ENCODE measurements around the gene MVB12A.

DNA sequence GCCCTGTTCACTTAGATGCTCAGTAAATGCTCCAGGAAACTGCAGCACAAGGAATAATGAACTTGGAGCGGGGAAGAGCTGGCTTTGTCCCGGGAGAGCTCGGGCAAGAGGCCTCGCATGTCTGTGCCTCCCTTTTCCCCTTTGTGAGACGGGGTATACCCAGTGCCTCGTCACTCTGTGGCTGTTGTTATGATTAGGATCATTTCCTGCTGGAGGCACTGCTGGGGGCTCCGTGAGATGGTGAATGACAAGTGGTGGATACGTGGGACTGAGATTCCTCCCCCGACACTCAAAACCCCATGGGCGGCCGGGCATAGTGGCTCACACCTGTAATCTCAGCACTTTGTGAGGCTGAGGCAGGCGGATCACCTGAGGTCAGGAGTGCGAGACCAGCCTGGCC, 41.6 kb upstream of the MVB12A start:
- TF ChIP-seq, protein P1, sequence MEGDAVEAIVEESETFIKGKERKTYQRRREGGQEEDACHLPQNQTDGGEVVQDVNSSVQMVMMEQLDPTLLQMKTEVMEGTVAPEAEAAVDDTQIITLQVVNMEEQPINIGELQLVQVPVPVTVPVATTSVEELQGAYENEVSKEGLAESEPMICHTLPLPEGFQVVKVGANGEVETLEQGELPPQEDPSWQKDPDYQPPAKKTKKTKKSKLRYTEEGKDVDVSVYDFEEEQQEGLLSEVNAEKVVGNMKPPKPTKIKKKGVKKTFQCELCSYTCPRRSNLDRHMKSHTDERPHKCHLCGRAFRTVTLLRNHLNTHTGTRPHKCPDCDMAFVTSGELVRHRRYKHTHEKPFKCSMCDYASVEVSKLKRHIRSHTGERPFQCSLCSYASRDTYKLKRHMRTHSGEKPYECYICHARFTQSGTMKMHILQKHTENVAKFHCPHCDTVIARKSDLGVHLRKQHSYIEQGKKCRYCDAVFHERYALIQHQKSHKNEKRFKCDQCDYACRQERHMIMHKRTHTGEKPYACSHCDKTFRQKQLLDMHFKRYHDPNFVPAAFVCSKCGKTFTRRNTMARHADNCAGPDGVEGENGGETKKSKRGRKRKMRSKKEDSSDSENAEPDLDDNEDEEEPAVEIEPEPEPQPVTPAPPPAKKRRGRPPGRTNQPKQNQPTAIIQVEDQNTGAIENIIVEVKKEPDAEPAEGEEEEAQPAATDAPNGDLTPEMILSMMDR (IDR thresholded peaks at IDR 0.05; ENCODE audit: insufficient read depth, low read depth, low read length): no peak
- no peak for TF ChIP-seq EZH2 (IDR thresholded peaks at IDR 0.05; ENCODE audit: insufficient read depth, low read length)
